NOMO-1 treated with DMSO at 0.1 percent for 48 hours (cell line): ENCODE results near the gene SLC17A9.

Source experiments
- DNase-seq: peaks from one replicate; lab custom pipeline; 2025; ENCODE audit not compliant: unreplicated experiment; lab: John Stamatoyannopoulos, UW

The SLC17A9 gene

GRCh38 chr20:62952373-62952967 is at the start of gene SLC17A9:
Gene SLC17A9, plus strand, starts transcription at chr20:62952709. Its CDS starts 122 bp downstream, at chr20:62952831.
- peak; percentile 87 for DNase-seq

GRCh38 chr20:62902926-62903615 is 49.4 kb upstream of the SLC17A9 start:
- no peak for DNase-seq

GRCh38 chr20:62905536-62906117 is 46.9 kb upstream of the SLC17A9 start:
- DNase-seq, result no peak

- DNase-seq, result no peak
Observed at GRCh38 chr20:62906209-62906608, 46.3 kb upstream of the SLC17A9 start.

GRCh38 chr20:62906647-62907375 is 45.7 kb upstream of the SLC17A9 start:
- no peak for DNase-seq

- DNase-seq, result no peak
Observed at GRCh38 chr20:62907384-62908317, 44.9 kb upstream of the SLC17A9 start.

GRCh38 chr20:62908971-62909791 is 43.3 kb upstream of the SLC17A9 start:
- DNase-seq, result no peak

GRCh38 chr20:62910217-62910766 is 42.2 kb upstream of the SLC17A9 start:
- no peak for DNase-seq

- no peak for DNase-seq
Observed at GRCh38 chr20:62910777-62911497, 41.6 kb upstream of the SLC17A9 start.

GRCh38 chr20:62911701-62912280 is 40.7 kb upstream of the SLC17A9 start:
- DNase-seq, result no peak

- DNase-seq, result no peak
Observed at GRCh38 chr20:62913043-62913630, 39.4 kb upstream of the SLC17A9 start.

- DNase-seq, result no peak
Observed at GRCh38 chr20:62914436-62914835, 38.1 kb upstream of the SLC17A9 start.

- no peak for DNase-seq
Observed at GRCh38 chr20:62914970-62915457, 37.5 kb upstream of the SLC17A9 start.

GRCh38 chr20:62916703-62917476 is 35.6 kb upstream of the SLC17A9 start:
- DNase-seq, result no peak

- DNase-seq, result no peak
Observed at GRCh38 chr20:62917720-62918119, 34.8 kb upstream of the SLC17A9 start.

- no peak for DNase-seq
Observed at GRCh38 chr20:62918147-62918546, 34.4 kb upstream of the SLC17A9 start.

- DNase-seq, result no peak
Observed at GRCh38 chr20:62918831-62919230, 33.7 kb upstream of the SLC17A9 start.
